GM23248 (cell line): Measurements from ENCODE around the gene MYO7B. TPM values are rescaled to one million over a fixed set of nuclear protein-coding genes. Genes with fewer than 3 reads are reported as not detected.

Experiments used
- DNase-seq: peaks from one replicate; pipeline ENCODE4 v3.0.0-alpha.2; 2015
- H2AFZ ChIP-seq: fragments of 200-600 bp; sonication (generic); 2 replicates; pipeline ENCODE4 v1.6.1; 2016; ENCODE audit warnings: antibody characterized with exemption
- H3F3A ChIP-seq: fragments of 200-600 bp; sonication (generic); 2 replicates; pipeline ENCODE4 v1.6.1; 2016; ENCODE audit warnings: mild to moderate bottlenecking, antibody characterized with exemption, mixed run types; ENCODE audit not compliant: insufficient read depth
- H3K27ac ChIP-seq: fragments of 200-600 bp; sonication (generic); 2 replicates; pipeline ENCODE4 v1.5.1; 2016; ENCODE audit warnings: mild to moderate bottlenecking
- H3K27me3 ChIP-seq: fragments of 200-600 bp; sonication (generic); replicated peaks from 2 replicates; pipeline ENCODE4 v1.6.1; 2016; ENCODE audit warnings: mild to moderate bottlenecking; ENCODE audit not compliant: insufficient read depth
- H3K36me3 ChIP-seq: fragments of 200-600 bp; sonication (generic); 2 replicates; pipeline ENCODE4 v1.6.1; 2016; ENCODE audit warnings: low read depth, mild to moderate bottlenecking
- H3K4me1 ChIP-seq: fragments of 200-600 bp; sonication (generic); 2 replicates; pipeline ENCODE4 v1.6.1; 2016; ENCODE audit warnings: mild to moderate bottlenecking; ENCODE audit not compliant: insufficient read depth
- H3K4me2 ChIP-seq: fragments of 200-600 bp; sonication (generic); one replicate; pipeline ENCODE4 v1.6.1; 2016; ENCODE audit warnings: mild to moderate bottlenecking; ENCODE audit not compliant: unreplicated experiment
- H3K4me3 ChIP-seq: fragments of 200-600 bp; sonication (generic); 2 replicates; pipeline ENCODE4 v1.5.1; 2016; ENCODE audit warnings: mild to moderate bottlenecking
- H3K79me2 ChIP-seq: fragments of 200-600 bp; sonication (generic); 2 replicates; pipeline ENCODE4 v1.6.1; 2016; ENCODE audit warnings: mild to moderate bottlenecking; ENCODE audit not compliant: insufficient read depth
- H3K9ac ChIP-seq: fragments of 200-600 bp; sonication (generic); 2 replicates; pipeline ENCODE4 v1.6.1; 2016; ENCODE audit warnings: mild to moderate bottlenecking
- H3K9me2 ChIP-seq: fragments of 200-600 bp; sonication (generic); 2 replicates; pipeline ENCODE4 v1.6.1; 2016; ENCODE audit warnings: mixed run types, mild to moderate bottlenecking, moderate library complexity; ENCODE audit not compliant: insufficient read depth
- H3K9me3 ChIP-seq: fragments of 200-600 bp; sonication (generic); one replicate; pipeline ENCODE4 v1.6.1; 2017; ENCODE audit warnings: low read depth
- H4K20me1 ChIP-seq: fragments of 200-600 bp; sonication (generic); 2 replicates; pipeline ENCODE4 v1.6.0; 2016; ENCODE audit not compliant: insufficient read depth
- EZH2 ChIP-seq: fragments of 200-600 bp; sonication (generic); IDR thresholded peaks from 2 replicates; pipeline ENCODE4 v1.6.1; 2018; ENCODE audit warnings: antibody characterized with exemption, mild to moderate bottlenecking; ENCODE audit not compliant: insufficient read depth, poor library complexity, severe bottlenecking
- EZH2phosphoT487 ChIP-seq: fragments of 200-600 bp; sonication (generic); IDR thresholded peaks from 2 replicates; pipeline ENCODE4 v1.6.1; 2018; ENCODE audit warnings: antibody characterized with exemption, moderate library complexity, mild to moderate bottlenecking, low read depth; ENCODE audit not compliant: insufficient read depth
- WGBS, 2 experiments: methylation state at CpG; one replicate each; pipeline ENCODE4 v1.1.6; 2015 to 2017; ENCODE audit warnings: low lambda C conversion rate in 2 of 2, low coverage in 1 of 2; ENCODE audit errors: missing lambda C conversion rate in 2 of 2; 5-methylcytosine and 5-hydroxymethylcytosine counted together
- in situ Hi-C: fragments of 300-500 bp; cut with MboI; formaldehyde crosslinking; loops from 2 replicates; pipeline ENCODE4 v1.15.0; 2020
- polyA plus RNA-seq: library from polyadenylated mRNA; unstranded; fragments of >200 nt; fragmentation: Nextera tagmentation; extraction: Ambion mirVana; gene quantifications from 2 replicates; pipeline ENCODE4 v1.2.1, GENCODE V29; 2016
- total RNA-seq: library from RNA; depleted of rRNA; stranded (reverse); fragments of >200 nt; shearing (Covaris generic); gene quantifications from 2 replicates; pipeline ENCODE4 v1.2.3, GENCODE V29; 2014

The MYO7B gene
- total and polyA plus RNA-seq, 2 experiments from 2014 or later: not detected

DNA sequence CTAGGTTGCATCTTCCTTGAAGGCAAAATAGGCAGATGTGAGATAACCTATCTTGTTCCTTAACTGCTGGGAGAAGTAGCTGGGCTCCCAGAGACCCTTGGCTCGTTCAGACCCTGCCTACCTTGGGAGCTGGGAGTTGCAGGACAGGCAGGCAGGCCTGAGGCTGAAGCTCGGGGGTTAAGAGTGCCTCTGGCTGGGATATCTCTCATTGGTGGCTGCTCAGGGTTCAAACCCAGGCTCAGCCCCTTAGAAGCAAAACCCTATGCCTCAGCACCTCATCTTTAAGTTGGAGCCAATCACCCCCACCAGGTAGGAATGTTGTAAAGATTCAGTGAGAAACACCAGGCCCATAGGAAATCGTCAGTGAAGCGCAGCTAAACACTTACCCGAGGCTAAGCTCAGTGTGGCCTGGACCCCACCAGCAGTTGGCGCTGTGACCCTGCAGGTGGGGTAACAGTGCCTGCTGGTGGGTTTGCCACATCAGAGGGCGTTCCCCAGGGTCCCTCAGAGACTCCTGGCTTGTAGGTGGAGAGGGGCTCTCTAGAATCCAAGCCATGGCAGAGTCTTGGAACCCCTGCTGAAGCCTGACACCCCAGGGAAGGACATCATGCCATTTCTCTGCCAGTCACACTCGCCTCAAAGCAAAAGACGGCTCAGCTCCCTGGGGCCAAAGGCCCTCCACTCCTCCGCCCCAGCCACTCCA, 55.9 kb downstream of the MYO7B start:
- Histone ChIP-seq H3K9me2 (no peaks in the 10 kb centered on the region), H3K4me2 (no peak overlapping the region), H3K27ac (no peak overlapping the region), H3K9ac (no peak overlapping the region), H3K79me2 (no peaks in the 10 kb centered on the region), H3K9me3 (no peaks in the 10 kb centered on the region), H3K4me3 (no peak overlapping the region), H4K20me1 (no peaks in the 10 kb centered on the region), H3K36me3 (no peaks in the 10 kb centered on the region), H3F3A (no peaks in the 10 kb centered on the region), H3K27me3 (no peaks in the 10 kb centered on the region), H3K4me1 (no peaks in the 10 kb centered on the region), H2AFZ (no peak overlapping the region)
- DNase-seq: peak; percentile 61
- TF ChIP-seq EZH2: no peak
- TF ChIP-seq EZH2phosphoT487: no peak
- in situ Hi-C loops: no loop called here
- 67 to 68% methylated on average over 10 of the region's 10 CpGs for WGBS, 2 experiments

GRCh38 chr2:127592761-127593227, 57.3 kb downstream of the MYO7B start:
- H3K9me3 ChIP-seq: no peaks in the 10 kb centered on the region
- no peaks in the 10 kb centered on the region for H3K36me3 ChIP-seq
- H3F3A ChIP-seq: peaks cover 1% of the 10 kb centered on the region; the same call in 1 of the 2 replicates
- no peak overlapping the region for H3K4me2 ChIP-seq
- H3K27ac ChIP-seq: no peak overlapping the region
- no peak overlapping the region for H3K9ac ChIP-seq
- no peaks in the 10 kb centered on the region for H3K9me2 ChIP-seq
- no peak overlapping the region for H2AFZ ChIP-seq
- no peaks in the 10 kb centered on the region for H3K79me2 ChIP-seq
- no peaks in the 10 kb centered on the region for H4K20me1 ChIP-seq
- 0 out of 2 replicates have a peak, but pooled peaks cover 2% of the 10 kb centered on the region for H3K4me1 ChIP-seq
- H3K4me3 ChIP-seq: no peak overlapping the region
- no peaks in the 10 kb centered on the region for H3K27me3 ChIP-seq
- no peak for DNase-seq
- TF ChIP-seq EZH2 (no peak), EZH2phosphoT487 (no peak)
- in situ Hi-C loops: no loop called here
- WGBS, 2 experiments: 93 to 94% methylated on average over 4 to 37 of the region's 37 CpGs

- Histone ChIP-seq H2AFZ (no peak overlapping the region), H3K9me2 (no peaks in the 10 kb centered on the region), H3K9ac (no peak overlapping the region), H3K27ac (no peak overlapping the region), H3K27me3 (no peaks in the 10 kb centered on the region), H3K9me3 (no peaks in the 10 kb centered on the region), H3K4me3 (no peak overlapping the region), H3K4me2 (no peak overlapping the region), H3K79me2 (no peaks in the 10 kb centered on the region), H3F3A (peaks cover 8% of the 10 kb centered on the region; the same call in 1 of the 2 replicates), H3K36me3 (no peaks in the 10 kb centered on the region), H4K20me1 (no peaks in the 10 kb centered on the region), H3K4me1 (peaks cover 3% of the 10 kb centered on the region; the same call in 1 of the 2 replicates)
- no peak for TF ChIP-seq EZH2phosphoT487
- TF ChIP-seq EZH2: no peak
- 84 to 88% methylated on average over 17 to 26 of the region's 27 CpGs for WGBS, 2 experiments
- no peak for DNase-seq
- in situ Hi-C loops: no loop called here
These were observed 58.0 kb downstream of the MYO7B start for GRCh38 chr2:127593228-127594115.

- no peaks in the 10 kb centered on the region for H3K9me3 ChIP-seq
- in situ Hi-C loops: no loop called here
- H3K9ac ChIP-seq: no peak overlapping the region
- H3K9me2 ChIP-seq: no peaks in the 10 kb centered on the region
- H3K4me3 ChIP-seq: no peak overlapping the region
- H3K4me2 ChIP-seq: no peak overlapping the region
- no peak for TF ChIP-seq EZH2phosphoT487
- no peak for TF ChIP-seq EZH2
- H3K79me2 ChIP-seq: no peaks in the 10 kb centered on the region
- H3K27me3 ChIP-seq: no peaks in the 10 kb centered on the region
- DNase-seq: no peak
- H4K20me1 ChIP-seq: no peaks in the 10 kb centered on the region
- peaks cover 15% of the 10 kb centered on the region; the same call in 1 of the 2 replicates for H3F3A ChIP-seq
- peaks cover 10% of the 10 kb centered on the region for H3K4me1 ChIP-seq
- H3K27ac ChIP-seq: no peak overlapping the region
- no peak overlapping the region for H2AFZ ChIP-seq
- H3K36me3 ChIP-seq: no peaks in the 10 kb centered on the region
- WGBS, 2 experiments: 89 to 90% methylated on average over 10 of the region's 10 CpGs
These were observed 58.7 kb downstream of the MYO7B start for GRCh38 chr2:127594116-127594591.
